GM23338 (cell line): ENCODE data around the gene SLC37A3. TPM values are rescaled to one million over a fixed set of nuclear protein-coding genes. Genes with fewer than 3 reads are reported as not detected.

Experiments used
- ATAC-seq: fragments of 200-7000 bp; cut with Tn5 transposase; 3 replicates; pipeline ENCODE4 v1.9.1; 2020
- DNase-seq: peaks from one replicate; pipeline ENCODE4 v3.0.0-alpha.2; 2015; ENCODE audit warnings: low spot score
- H2AFZ ChIP-seq: fragments of 200-600 bp; sonication (generic); 2 replicates; pipeline ENCODE4 v1.8.0; 2016; ENCODE audit warnings: antibody characterized with exemption, mild to moderate bottlenecking, moderate library complexity
- H3F3A ChIP-seq: fragments of 200-600 bp; sonication (generic); replicated peaks from 2 replicates; pipeline ENCODE4 v1.8.0; 2017; ENCODE audit warnings: antibody characterized with exemption, mixed run types, low read depth
- H3K27ac ChIP-seq: fragments of 200-600 bp; sonication (generic); 2 replicates; pipeline ENCODE4 v1.6.1; 2016; ENCODE audit warnings: low read depth
- H3K27me3 ChIP-seq: fragments of 200-600 bp; sonication (generic); 2 replicates; pipeline ENCODE4 v1.8.0; 2016; ENCODE audit warnings: mild to moderate bottlenecking, mixed run types, moderate library complexity; ENCODE audit not compliant: insufficient read depth
- H3K36me3 ChIP-seq: fragments of 200-600 bp; sonication (generic); 2 replicates; pipeline ENCODE4 v1.8.0; 2016; ENCODE audit warnings: mild to moderate bottlenecking; ENCODE audit not compliant: insufficient read depth
- H3K4me1 ChIP-seq: fragments of 200-600 bp; sonication (generic); 2 replicates; pipeline ENCODE4 v1.8.0; 2016; ENCODE audit warnings: mild to moderate bottlenecking, moderate library complexity; ENCODE audit not compliant: insufficient read depth
- H3K4me2 ChIP-seq: fragments of 200-600 bp; sonication (generic); 2 replicates; pipeline ENCODE4 v1.7.1; 2017; ENCODE audit warnings: mixed run types
- H3K4me3 ChIP-seq: fragments of 200-600 bp; sonication (generic); 2 replicates; pipeline ENCODE4 v1.6.1; 2016; ENCODE audit warnings: mixed run types
- H3K79me2 ChIP-seq: fragments of 200-600 bp; sonication (generic); replicated peaks from 2 replicates; pipeline ENCODE4 v1.8.0; 2017; ENCODE audit warnings: mild to moderate bottlenecking; ENCODE audit not compliant: insufficient read depth
- H3K9me2 ChIP-seq: fragments of 200-600 bp; sonication (generic); 2 replicates; pipeline ENCODE4 v1.8.0; 2017; ENCODE audit not compliant: insufficient read depth
- H4K20me1 ChIP-seq: fragments of 200-600 bp; sonication (generic); replicated peaks from 2 replicates; pipeline ENCODE4 v1.8.0; 2017; ENCODE audit warnings: mild to moderate bottlenecking; ENCODE audit not compliant: insufficient read depth
- H3K27ac Mint-ChIP-seq: 2 replicates; pipeline ENCODE4 v1.8.0; 2020; ENCODE audit warnings: inconsistent platforms, mild to moderate bottlenecking, moderate library complexity, mixed read lengths
- H3K27me3 Mint-ChIP-seq: 3 replicates; pipeline ENCODE4 v1.8.0; 2022; ENCODE audit warnings: low read depth, mild to moderate bottlenecking, moderate library complexity, mixed read lengths, inconsistent platforms; ENCODE audit not compliant: insufficient read depth, poor library complexity
- H3K36me3 Mint-ChIP-seq: 3 replicates; pipeline ENCODE4 v1.8.0; 2021; ENCODE audit warnings: low read depth, mild to moderate bottlenecking, inconsistent platforms, moderate library complexity, mixed read lengths
- H3K4me1 Mint-ChIP-seq: 3 replicates; pipeline ENCODE4 v1.8.0; 2020; ENCODE audit warnings: mild to moderate bottlenecking, inconsistent platforms, mixed read lengths
- H3K4me3 Mint-ChIP-seq: 3 replicates; pipeline ENCODE4 v1.8.0; 2021; ENCODE audit warnings: moderate library complexity, mild to moderate bottlenecking, inconsistent platforms, mixed read lengths
- H3K9me3 Mint-ChIP-seq: 3 replicates; pipeline ENCODE4 v1.8.0; 2020; ENCODE audit warnings: moderate library complexity, mild to moderate bottlenecking, inconsistent platforms, mixed read lengths
- CTCF ChIP-seq, 2 experiments: fragments of 200-600 bp in 1 of 2; sonication (generic) in 1 of 2; conservative IDR thresholded peaks; 2 replicates each; pipeline versions ENCODE4 v1.5.1 to v1.6.1; 2016 to 2017; ENCODE audit warnings: antibody characterized with exemption in 2 of 2, low read depth in 2 of 2, mild to moderate bottlenecking in 2 of 2, moderate library complexity in 1 of 2
- EZH2 ChIP-seq: fragments of 200-600 bp; sonication (generic); IDR thresholded peaks from one replicate; pipeline ENCODE4 v1.8.0; 2017; ENCODE audit warnings: antibody characterized with exemption, mild to moderate bottlenecking, low read depth; ENCODE audit not compliant: unreplicated experiment
- EZH2phosphoT487 ChIP-seq: fragments of 200-600 bp; sonication (generic); IDR thresholded peaks from one replicate; pipeline ENCODE4 v1.8.1; 2018; ENCODE audit warnings: antibody characterized with exemption; ENCODE audit not compliant: unreplicated experiment
- JUNB ChIP-seq: IDR thresholded peaks from one replicate; pipeline ENCODE4 v1.6.1; 2016; ENCODE audit warnings: antibody characterized with exemption; ENCODE audit not compliant: unreplicated experiment
- NANOG ChIP-seq: IDR thresholded peaks from 2 replicates; pipeline ENCODE4 v1.6.1; 2016; ENCODE audit warnings: antibody characterized with exemption, borderline replicate concordance
- POLR2AphosphoS5 ChIP-seq: IDR thresholded peaks from 2 replicates; pipeline ENCODE4 v1.6.1; 2016; ENCODE audit warnings: antibody characterized with exemption, low read depth
- REST ChIP-seq: IDR thresholded peaks from one replicate; pipeline ENCODE4 v1.6.1; 2018; ENCODE audit warnings: antibody characterized with exemption; ENCODE audit not compliant: unreplicated experiment
- STAT1 ChIP-seq: IDR thresholded peaks from one replicate; pipeline ENCODE4 v1.6.1; 2016; ENCODE audit warnings: antibody characterized with exemption; ENCODE audit not compliant: unreplicated experiment
- ZNF114 ChIP-seq: fragments of 250-450 bp; sonication (Bioruptor Pico); IDR thresholded peaks from 2 replicates; pipeline ENCODE4 v1.5.0; 2020; ENCODE audit warnings: mild to moderate bottlenecking, moderate library complexity
- ZNF331 ChIP-seq: fragments of 250-450 bp; sonication (Bioruptor Pico); IDR thresholded peaks from 2 replicates; pipeline ENCODE4 v1.5.0; 2020; ENCODE audit warnings: low read depth, mild to moderate bottlenecking, moderate library complexity
- polyA plus RNA-seq: library from polyadenylated mRNA; unstranded; fragments of >200 nt; fragmentation: Nextera tagmentation; extraction: Ambion mirVana; gene quantifications from 2 replicates; pipeline ENCODE4 v1.2.1, GENCODE V29; 2016
- total RNA-seq: library from RNA; depleted of rRNA; stranded (reverse); fragments of >200 nt; shearing (Covaris generic); gene quantifications from 2 replicates; pipeline ENCODE4 v1.2.3, GENCODE V29; 2014
- TF ChIP-seq, protein P1 (sequence below): IDR thresholded peaks from 2 replicates; pipeline ENCODE4 v1.6.1; 2016; ENCODE audit warnings: antibody characterized with exemption

SLC37A3 gene
- total and polyA plus RNA-seq, 2 experiments from 2014 or later, result 35.6 to 86.2 TPM

GRCh38 chr7:140417456-140418155, 19.3 kb upstream of the SLC37A3 start (continued):
- TF ChIP-seq ZNF331 (CRISPR knock-in tag), result no peak
- no peak for TF ChIP-seq EZH2
- no peak for TF ChIP-seq STAT1
- TF ChIP-seq JUNB, result no peak
- TF ChIP-seq ZNF114 (CRISPR knock-in tag), result no peak
- TF ChIP-seq CTCF (conservative IDR thresholded peaks at IDR 0.05; ENCODE audit: low read depth in 2 of 2), result no peak
- no peak for TF ChIP-seq EZH2phosphoT487

GRCh38 chr7:140416560-140416959, 18.2 kb upstream of the SLC37A3 start:
- H3K4me1 Mint-ChIP-seq, result peaks cover 4% of the 10 kb centered on the region; the same call in 2 of the 3 replicates
- Histone ChIP-seq H2AFZ (no peak overlapping the region), H3K4me3 (no peak overlapping the region), H3K4me1 (no peaks in the 10 kb centered on the region), H3K4me2 (no peak overlapping the region), H4K20me1 (no peaks in the 10 kb centered on the region), H3K79me2 (no peaks in the 10 kb centered on the region), H3K27me3 (no peaks in the 10 kb centered on the region), H3K27ac (no peak overlapping the region), H3K36me3 (no peaks in the 10 kb centered on the region; the same call in 1 of the 2 replicates), H3F3A (no peaks in the 10 kb centered on the region), H3K9me2 (no peaks in the 10 kb centered on the region)
- no peak overlapping the region for H3K27ac Mint-ChIP-seq
- peaks cover 21% of the 10 kb centered on the region for H3K36me3 Mint-ChIP-seq
- H3K9me3 Mint-ChIP-seq, result no peaks in the 10 kb centered on the region
- H3K4me3 Mint-ChIP-seq, result no peak overlapping the region
- no peak for DNase-seq
- ATAC-seq, result no peak
- peaks cover 6% of the 10 kb centered on the region for H3K27me3 Mint-ChIP-seq
- TF ChIP-seq ZNF114 (CRISPR knock-in tag), result no peak
- no peak for TF ChIP-seq POLR2AphosphoS5
- TF ChIP-seq EZH2, result no peak
- TF ChIP-seq CTCF (conservative IDR thresholded peaks at IDR 0.05; ENCODE audit: low read depth in 2 of 2), result no peak
- TF ChIP-seq, protein P1, sequence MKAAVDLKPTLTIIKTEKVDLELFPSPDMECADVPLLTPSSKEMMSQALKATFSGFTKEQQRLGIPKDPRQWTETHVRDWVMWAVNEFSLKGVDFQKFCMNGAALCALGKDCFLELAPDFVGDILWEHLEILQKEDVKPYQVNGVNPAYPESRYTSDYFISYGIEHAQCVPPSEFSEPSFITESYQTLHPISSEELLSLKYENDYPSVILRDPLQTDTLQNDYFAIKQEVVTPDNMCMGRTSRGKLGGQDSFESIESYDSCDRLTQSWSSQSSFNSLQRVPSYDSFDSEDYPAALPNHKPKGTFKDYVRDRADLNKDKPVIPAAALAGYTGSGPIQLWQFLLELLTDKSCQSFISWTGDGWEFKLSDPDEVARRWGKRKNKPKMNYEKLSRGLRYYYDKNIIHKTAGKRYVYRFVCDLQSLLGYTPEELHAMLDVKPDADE, result no peak
- TF ChIP-seq ZNF331 (CRISPR knock-in tag), result no peak
- TF ChIP-seq EZH2phosphoT487, result no peak
- no peak for TF ChIP-seq STAT1
- TF ChIP-seq JUNB, result no peak
- no peak for TF ChIP-seq REST
- no peak for TF ChIP-seq NANOG
